Stimulated activated CD8-positive, alpha-beta memory T cell treated with anti-CD3 and anti-CD28 coated beads, Interleukin-12 subunit alpha, Interleukin-12 subunit beta, amount 100 ng/mL, for 1 hour (primary cell): ENCODE results near the gene FBLN2.

Experiments
- DNase-seq: peaks from one replicate; pipeline ENCODE4 v3.0.0-alpha.2; 2020; ENCODE audit warnings: low read depth

Gene FBLN2

DNA sequence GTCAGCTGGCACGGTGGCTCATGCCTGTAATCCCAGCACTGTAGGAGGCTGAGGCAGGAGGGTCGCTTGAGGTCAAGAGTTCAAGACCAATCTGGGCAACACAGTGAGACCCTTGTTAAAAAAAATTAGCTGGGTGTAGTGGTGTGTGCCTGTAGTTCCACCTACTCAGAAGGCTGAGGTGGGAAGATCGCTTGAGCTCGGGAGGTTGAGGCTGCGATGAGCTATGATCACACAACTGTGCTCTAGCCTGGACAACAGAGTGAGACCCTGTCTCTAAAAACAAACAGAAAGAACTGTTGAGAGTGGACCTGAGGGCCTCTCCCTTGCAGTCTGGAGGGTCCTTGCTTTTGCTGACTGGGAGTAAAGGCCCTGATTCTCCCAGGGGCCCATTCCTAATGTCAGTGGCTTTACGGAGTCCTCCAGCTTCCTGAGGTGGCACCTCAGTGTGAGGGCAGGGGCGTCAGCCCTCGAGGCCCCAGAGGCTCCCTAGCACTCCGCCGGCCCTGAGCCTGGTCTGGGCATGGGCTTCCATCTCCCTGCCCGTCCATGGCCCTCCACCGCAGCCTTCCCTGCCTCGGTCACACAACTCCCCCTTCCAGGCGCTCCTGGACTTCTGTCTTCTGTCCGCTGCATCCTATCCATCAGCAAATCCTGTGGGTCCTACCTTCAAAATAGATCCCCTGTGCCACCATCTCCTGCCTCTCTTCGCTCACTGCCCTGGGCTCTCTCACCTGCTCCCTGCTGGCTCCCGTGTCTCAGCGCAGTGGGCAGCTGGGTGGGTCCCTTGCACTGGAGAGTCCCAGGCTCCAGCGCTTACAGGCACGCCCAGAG, 19.0 kb downstream of the FBLN2 start:
- no peak for DNase-seq

DNA sequence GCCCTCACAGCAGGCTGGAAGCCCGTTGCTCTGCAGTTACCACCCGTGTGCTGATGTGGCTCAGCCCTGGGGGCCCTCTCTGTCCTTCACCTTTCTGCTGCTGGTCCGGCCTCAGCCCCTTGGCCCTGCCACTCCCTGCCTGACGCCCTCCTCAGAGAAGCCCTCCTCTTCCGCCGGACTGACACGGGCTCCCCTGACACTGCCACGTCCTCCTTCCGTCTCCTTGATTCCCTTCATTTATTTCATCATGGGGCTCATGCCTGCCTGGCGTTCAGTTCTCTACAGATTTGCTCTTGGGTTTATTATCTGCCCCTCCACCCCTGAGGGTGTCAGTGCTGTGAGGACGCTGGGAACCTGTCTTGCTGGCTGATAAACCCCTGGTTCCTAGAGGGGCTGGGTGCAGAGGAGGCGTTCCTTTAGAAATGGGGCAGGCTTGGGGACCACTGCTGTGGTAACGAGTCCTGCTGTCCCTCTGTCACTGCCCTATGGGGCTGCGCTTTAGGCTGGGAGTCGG, 19.6 kb downstream of the FBLN2 start:
- no peak for DNase-seq

GRCh38 chr3:13569201-13569600, 20.3 kb downstream of the FBLN2 start:
- no peak for DNase-seq

DNA sequence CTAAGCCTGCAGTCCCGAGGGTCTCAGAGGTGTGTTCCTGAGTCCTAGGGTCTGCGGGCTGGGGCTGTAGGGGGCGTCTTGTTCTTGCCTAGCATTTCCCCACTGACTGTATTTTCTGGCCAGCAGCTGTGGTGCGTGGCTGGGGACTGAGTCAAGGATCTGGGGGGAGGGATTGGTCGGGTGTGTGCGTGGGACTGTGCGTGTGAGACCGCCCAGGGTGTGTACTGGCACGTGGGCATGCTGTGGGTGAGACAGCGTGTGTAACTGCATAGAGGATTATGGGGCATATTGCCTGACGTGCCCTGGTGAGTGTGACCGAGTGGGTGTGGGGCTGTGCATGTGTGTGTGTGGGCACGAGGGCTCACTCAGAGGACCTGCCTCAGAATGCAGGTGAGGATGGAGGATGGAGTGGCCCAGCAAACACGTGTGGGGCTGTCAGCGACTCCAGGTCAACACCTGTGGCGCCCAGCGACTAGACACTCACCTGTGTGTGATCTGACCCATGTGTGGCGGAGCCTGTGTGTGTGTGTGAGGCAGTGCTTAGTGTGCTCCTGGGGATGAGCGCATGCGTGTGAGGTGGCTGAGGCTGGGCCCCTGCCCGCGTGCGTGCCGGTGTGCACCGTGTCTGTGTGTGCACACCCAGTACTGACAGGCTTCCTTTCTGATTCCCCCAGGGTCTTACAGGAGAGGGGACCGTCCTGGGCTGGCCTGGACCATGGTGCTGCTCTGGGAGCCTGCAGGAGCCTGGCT, 20.9 kb downstream of the FBLN2 start:
- no peak for DNase-seq

- DNase-seq = no peak
These were observed 21.7 kb downstream of the FBLN2 start for GRCh38 chr3:13570391-13571194.

- DNase-seq = no peak
These were observed 22.3 kb downstream of the FBLN2 start for GRCh38 chr3:13571264-13571663.

GRCh38 chr3:13571831-13572750, 23.2 kb downstream of the FBLN2 start:
- DNase-seq = no peak

- no peak for DNase-seq
These were observed 24.1 kb downstream of the FBLN2 start for GRCh38 chr3:13572926-13573623.

DNA sequence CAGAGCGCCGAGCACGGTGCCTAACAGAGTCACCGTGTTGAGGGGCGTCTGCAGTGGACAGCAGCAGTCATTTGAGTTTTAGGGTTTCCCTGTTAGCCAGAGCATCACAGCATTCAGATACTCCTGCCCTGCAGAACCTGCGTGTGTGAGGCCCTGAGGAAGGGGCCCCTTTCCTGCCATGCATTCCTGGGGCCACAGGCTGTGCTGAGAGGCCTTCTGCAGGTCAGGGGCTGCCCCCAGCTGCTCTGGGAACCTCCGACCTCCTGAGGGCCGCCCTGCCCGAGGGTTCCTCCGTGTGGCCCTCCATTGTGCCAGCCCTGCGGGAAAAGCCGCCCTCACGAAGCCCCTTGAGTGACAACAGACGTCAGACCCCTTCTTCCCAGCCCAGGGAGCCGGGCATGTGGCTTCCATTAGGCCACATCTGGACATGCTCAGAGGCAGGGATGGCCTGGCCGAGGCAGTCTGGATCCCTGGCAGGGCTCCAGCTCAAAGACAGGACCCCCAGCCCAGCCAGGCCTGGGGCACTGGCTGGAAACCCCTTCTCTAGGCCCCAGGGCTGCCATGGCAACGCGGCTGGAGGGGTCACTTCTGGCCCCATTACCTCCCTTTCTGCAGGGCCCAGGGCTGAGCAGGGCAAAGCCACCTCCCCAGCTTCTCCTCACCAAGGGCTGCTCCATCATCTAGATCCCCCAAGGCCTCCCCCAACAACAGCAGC, 25.3 kb downstream of the FBLN2 start:
- no peak for DNase-seq

DNA sequence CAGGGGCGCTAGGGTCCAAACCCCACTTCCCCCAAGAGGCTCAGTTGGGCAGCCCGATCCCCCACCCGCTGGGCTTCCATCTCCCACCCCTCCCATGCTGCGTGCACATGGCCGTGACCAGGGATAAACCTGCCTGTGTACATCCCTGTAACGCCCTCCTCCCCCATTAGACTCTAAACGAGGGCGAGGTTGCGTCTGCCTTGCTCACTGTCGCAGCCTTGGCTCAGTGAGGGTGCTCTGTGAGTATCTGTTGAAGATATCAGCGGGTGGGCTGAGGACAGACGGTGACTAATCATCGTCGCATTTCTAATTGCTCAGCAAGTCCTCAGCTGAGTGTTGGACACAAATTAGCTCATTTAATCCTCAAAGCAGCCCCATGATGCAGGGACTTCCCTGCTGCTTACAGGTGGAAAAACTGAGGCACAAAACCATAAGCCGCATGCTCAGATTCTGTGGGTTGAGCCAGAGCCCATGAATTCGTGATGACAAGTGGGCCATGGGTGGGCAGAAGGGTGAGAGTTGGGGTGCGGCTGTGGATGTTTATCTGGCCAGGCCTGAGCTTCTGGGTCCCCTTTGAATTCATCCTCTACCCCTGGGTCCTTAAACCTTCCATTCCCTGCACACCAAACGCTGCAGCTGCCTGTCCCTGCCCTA, 26.0 kb downstream of the FBLN2 start:
- no peak for DNase-seq

GRCh38 chr3:13575459-13576061, 26.6 kb downstream of the FBLN2 start:
- no peak for DNase-seq

- DNase-seq = no peak
These were observed 28.5 kb downstream of the FBLN2 start for GRCh38 chr3:13577181-13578121.

DNA sequence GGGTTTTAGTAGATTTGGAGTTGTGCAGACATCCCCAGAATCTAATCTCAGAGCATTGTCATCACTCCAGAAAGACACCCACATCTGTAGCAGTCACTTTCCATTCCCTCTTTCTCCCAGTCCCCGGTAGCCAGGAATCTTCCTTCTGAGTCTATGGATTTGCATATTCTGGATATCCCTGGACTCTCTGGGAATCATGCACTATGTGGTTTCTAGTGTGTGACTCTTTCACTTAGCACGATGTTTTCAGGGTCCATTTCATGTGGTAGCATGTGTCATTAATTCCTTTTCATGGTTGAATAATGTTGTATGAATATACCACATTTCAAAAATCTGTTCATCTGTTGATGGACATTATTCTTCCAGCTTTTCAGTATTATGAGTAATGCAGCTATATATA, 29.3 kb downstream of the FBLN2 start:
- DNase-seq = no peak

GRCh38 chr3:13579063-13579462, 30.1 kb downstream of the FBLN2 start:
- DNase-seq = no peak

- no peak for DNase-seq
These were observed 31.5 kb downstream of the FBLN2 start for GRCh38 chr3:13580256-13581023.

GRCh38 chr3:13581485-13582365, 32.8 kb downstream of the FBLN2 start:
- DNase-seq = no peak
